SK-N-DZ (cell line): ENCODE measurements around the gene PAGR1.
"Not testable (repeated sequence)": the region's sequence is repeated elsewhere in the genome, so short reads cannot be mapped to it uniquely, and the experiment has no call there.

Source experiments
- DNase-seq: peaks from one replicate; pipeline ENCODE4 v3.0.0-alpha.2; 2015; ENCODE audit warnings: low spot score
- small RNA-seq, 2 experiments: library from RNA; depleted of rRNA; stranded (forward); fragments of <200 nt; gene quantifications; one replicate each; pipeline ENCODE3, GENCODE V24; 2014

Gene PAGR1

DNA sequence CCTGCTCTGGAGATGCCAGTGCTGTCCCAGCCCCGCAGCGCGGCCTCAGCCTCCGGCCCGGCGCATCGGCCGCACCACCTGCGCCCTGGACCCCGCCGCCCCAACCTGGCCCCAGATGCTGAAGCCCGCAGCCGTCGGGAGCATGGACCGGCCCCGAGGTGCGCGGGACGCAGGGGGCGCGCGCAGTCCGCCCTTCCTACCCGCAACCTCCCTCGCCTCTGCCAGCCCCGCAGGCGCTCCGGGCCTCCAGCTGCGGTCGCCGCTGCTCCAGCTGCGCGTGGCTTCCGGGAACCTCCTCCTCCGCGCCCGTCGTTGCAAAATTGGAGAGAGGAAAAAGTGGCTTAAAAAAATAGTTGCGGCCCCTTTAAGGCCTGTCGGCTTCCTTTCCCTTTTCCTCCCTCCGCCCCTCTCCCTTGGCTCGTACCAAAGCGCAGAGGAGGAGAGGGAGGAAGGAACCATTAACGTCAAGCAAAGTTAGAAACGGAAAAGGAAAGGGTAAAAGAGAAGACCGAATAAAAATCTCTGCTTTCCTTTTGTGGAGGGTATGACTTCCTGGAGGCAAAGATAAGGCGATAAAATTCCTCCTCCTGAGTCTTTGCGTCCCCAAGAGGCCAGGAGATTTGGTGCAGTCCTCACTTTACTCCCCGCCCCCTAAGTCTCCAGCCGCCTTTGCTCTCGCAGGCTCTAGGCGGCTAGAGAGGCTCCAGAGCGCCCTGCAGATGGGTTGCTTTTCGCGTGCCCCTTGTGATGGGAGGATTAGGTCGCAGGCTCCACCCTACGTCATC is 47.1 kb downstream of the PAGR1 start, which contains the start of gene CDIPT:
TSS of gene CDIPT (minus strand) at position 343 of the 785 bp plus-strand sequence. CDS start 369 bp downstream, outside the sequence.
- peak; percentile 98 for DNase-seq

DNA sequence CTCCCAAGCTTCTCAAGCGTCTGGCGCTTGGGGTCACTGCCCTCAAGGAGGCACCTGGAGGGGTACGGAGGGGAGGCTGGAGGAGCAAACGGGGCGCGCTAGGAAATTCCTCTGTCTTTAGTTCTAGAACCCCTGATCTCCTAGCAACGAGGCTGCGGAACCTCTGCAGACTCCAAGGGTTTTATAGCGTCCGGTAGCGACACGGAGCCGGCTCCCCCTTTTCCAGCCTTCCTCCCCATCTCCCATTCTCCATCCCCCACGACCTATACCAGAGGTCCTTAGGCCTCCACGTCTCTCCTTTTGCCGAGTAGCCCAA is 47.7 kb downstream of the PAGR1 start:
- DNase-seq = no peak

DNA sequence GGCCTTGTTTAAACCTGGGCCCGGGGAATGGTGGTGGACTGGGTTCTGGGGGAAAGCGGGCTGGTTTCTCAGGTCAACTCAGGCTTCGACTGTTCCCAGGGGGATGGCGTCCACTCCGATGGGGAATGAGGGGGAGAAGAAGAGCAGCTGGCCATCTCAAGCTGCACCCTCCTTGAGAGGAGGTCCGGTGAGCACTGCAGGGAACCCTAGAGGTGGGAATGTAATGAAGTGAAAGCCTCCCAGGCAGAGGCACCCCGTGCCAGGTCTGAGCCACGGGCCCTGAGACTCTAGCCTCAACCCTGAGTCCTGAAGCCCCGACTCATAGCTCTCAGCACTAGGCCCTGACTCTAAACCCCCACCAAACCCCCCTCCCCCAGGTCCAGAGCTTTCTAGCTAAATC is 48.3 kb downstream of the PAGR1 start:
- DNase-seq = no peak

DNA sequence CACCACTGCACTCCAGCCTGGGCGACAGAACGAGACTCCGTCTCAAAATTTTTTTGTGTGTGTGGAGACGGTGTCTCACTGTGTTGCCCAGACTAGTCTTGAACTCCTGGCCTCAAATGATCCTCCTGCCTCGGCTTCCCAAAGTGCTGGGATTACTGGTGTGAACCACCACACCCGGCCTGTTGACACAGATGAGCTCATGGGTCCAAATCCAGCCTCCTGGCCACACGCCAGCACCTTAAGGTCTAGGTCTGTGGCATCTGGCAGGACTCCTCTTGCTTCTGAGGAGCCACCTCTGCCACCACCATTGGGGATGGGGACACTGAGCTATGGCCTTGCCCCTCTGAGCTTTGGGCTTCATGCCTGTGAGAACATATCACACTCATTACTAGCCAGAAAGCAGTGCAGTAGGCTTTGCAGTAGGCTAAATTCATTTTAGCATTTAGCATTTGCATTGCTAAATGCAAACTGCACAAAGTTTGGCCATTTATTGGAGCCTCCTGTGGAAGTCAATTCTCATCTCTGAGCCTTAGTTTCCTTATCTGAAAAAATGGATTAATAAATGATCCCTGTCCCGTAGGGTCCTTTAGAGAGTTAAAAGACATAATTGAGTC is 52.6 kb downstream of the PAGR1 start:
- no peak for DNase-seq

DNA sequence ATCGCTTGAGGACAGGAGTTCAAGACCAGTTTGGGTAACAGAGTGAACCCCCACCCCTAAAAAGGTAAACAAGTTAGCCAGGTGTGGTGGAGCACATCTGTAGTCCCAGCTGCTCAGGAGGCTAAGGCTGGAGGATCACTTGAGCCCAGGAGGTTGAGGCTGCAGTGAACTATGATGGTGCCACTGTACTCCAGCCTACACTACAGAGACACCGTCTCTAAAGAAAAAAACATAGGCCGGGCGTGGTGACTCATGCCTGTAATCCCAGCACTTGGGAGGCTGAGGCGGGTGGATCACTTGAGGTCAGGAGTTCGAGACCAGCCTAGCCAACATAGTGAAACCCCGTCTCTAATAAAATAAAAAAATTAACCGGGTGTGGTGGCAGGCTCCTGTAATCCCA is 53.1 kb downstream of the PAGR1 start:
- not testable (repeated sequence) for DNase-seq

Small RNA genes within 50 kb of the gene (small RNA-seq; reads per million reads assigned to genes)
- 0 reads per million in 2 experiments for gene AC009133.6
- 0 reads per million in 2 experiments for gene AC120114.4
